HG02759 (cell line): ENCODE data around the gene ENGASE.
"Not testable (repeated sequence)": the region's sequence is repeated elsewhere in the genome, so short reads cannot be mapped to it uniquely, and the experiment has no call there.

Source experiments
- ATAC-seq: cut with Tn5 transposase; IDR thresholded peaks from one replicate; pipeline ENCODE4 v1.9.1; 2021; ENCODE audit warnings: mild to moderate bottlenecking, moderate library complexity; ENCODE audit not compliant: unreplicated experiment

Gene ENGASE

GRCh38 chr17:79052131-79052530 is 22.5 kb upstream of the ENGASE start:
- ATAC-seq, result no peak

DNA sequence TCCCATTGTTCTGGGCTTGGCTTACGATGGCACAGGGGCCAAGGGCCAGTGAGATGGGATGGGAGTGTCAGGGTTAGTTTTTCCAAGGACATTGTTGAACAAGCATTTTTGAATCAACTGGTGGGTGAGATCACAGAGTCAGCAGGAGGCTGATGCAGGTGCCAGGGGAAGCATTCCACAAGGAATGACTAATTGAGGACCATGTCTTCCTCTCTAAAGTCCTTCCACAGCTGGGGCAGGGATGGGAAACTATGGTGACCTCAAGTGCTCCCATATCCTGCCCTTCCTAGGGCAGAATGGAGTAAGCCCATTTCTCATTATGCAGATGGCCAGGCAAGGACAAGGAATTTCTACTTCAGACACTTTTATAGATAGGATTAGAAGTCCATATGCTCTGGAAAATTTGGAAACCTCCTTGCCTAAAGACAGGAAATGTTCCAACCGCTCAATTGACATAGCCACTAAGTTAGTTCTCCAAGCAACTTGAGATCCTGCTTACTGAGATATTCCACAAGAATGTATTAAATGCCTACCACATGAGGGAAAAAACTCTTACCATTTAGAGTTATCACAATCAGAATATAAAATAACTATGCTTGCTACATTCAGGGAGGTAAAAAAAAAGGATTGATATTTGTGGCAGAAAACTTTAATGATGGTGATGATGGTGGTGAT is 21.2 kb upstream of the ENGASE start:
- ATAC-seq, result no peak

DNA sequence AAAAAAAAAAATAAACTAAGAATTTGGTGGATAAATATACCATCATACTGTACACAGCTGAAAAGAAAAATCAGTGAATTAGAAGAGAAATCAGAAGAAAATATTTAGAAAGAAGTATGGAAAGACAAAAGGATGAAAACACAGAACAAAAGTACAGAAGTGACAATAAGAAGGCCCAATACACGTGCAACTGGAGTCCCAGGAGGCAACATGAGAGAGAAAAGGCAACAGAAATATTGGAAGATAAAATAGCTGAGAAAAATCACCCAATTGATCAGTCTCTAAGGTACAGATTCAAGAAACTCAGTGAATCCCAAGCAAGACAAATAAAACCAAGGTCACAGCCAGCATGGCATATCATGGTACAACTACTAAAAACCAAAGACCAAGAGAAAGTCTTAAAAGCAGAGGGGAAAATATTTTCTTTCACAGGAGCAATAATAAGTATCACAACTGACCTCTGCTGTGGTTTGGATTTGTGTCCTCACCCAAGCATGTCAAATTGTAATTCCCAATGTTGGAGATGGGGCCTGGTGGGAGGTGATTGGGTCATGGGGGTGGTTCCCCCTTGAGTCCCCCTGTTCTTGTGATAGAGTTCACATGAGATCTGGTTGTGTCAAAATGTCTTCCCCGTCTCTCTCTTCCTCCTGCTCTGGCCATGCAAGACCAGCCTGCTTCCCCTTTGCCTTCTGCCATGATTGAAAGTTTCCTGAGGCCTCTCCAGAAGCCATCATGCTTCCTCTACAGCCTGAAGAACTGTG is 20.2 kb upstream of the ENGASE start:
- no peak for ATAC-seq

DNA sequence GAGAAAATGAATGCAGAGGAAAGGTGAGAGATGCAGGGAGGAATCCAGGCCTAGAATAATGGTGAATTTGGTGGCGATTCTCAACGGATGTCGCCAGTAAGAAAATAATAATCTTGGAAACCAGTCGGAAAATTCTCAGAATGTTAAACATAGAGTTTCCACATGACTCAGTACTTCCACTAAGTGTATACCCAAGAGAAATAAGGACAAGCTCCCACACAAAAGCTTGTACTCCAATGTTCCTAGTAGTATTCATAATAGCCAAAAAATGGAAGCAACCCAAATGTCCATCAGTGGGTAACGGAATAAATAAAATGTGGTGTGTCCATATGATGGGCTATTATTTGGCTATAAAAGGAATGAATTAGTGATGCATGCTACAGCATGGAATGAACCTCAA is 19.4 kb upstream of the ENGASE start:
- ATAC-seq, result no peak

GRCh38 chr17:79057737-79058385 is 16.8 kb upstream of the ENGASE start:
- no peak for ATAC-seq

DNA sequence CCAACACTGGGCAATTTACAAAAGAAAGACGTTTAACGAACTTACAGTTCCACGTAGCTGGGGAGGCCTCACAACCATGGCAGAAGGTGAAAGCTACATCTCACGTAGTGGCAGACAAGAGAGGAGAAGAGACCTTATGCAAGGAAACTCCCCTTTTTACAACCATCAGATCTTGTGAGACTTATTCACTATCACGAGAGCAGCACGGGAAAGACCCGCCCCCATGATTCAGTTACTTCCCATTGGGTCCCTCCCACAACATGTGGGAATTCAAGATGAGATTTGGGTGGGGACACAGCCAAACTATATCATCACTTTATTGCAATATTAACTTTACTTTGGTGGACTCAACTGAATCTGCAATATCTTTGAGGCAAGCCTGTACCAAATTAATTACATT is 11.9 kb upstream of the ENGASE start:
- no peak for ATAC-seq

DNA sequence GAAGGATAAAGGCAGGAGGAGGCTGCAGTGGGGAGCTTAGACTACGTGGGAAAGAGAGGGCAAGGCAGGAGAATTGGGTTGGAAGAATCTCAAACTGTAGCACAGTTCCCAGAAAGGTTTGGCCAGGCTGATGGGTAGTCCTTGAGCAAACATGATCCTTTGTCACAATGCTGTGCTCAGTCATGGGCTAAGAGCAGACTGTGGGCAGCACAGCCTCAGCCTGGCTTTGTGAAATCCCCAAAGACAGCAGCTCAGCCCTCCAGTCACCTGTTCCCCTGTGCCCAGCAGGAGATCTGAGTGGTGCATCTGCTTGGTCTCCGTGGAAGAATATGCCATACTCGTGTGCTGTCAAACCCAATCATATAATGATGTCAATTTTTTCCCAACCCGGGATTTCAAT is 10.6 kb upstream of the ENGASE start:
- no peak for ATAC-seq

GRCh38 chr17:79065105-79065670 is 9.4 kb upstream of the ENGASE start:
- no peak for ATAC-seq

GRCh38 chr17:79066963-79067362 is 7.7 kb upstream of the ENGASE start:
- no peak for ATAC-seq

- no peak for ATAC-seq
Observed at GRCh38 chr17:79070266-79070880, 4.3 kb upstream of the ENGASE start.

DNA sequence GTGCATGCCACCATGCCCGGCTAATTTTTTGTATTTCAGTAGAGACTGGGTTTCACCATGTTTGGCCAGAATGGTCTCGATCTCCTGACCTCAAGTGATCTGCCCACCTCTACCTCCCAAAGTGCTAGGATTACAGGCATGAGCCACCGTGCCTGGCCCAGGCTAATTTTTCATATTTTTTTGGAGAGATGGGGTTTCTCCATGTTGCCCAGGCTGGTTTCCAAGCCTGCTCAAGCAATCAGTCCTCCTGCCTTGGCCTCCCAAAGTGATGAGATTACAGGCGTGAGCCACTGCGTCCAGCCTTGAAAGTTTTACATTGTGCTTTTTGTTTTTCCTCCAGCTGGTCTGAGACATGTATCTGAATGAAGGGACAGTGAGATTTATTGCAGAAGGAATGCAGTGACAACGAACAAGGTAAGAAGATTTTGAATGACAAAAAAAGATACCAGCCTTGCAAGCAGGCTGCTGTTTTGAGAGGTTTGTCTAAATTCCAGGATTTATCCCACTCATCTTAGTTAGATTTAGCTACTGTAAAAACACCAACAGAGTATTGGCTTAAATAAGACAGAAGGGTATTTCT is 3.4 kb upstream of the ENGASE start:
- ATAC-seq, result no peak

DNA sequence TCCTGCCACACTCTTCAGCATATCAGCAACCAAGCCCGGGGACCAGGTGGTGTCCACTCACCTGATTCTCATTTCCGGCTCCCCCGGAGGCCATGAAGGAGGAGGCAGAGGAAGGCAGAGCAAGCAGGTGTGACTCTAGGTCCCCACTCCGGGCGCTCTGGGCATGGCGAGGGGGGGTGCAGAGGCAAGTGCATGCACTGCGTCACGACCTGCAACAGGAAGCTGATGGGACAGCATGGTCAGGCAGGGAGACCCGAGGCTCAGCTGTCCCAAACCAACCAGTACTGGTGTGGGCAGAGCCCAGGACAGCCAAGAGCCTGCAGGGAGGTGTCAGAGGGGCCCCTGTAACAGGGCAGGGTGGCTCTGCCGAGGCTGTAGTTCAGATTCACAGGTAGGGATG is 2.1 kb upstream of the ENGASE start:
- ATAC-seq, result no peak

DNA sequence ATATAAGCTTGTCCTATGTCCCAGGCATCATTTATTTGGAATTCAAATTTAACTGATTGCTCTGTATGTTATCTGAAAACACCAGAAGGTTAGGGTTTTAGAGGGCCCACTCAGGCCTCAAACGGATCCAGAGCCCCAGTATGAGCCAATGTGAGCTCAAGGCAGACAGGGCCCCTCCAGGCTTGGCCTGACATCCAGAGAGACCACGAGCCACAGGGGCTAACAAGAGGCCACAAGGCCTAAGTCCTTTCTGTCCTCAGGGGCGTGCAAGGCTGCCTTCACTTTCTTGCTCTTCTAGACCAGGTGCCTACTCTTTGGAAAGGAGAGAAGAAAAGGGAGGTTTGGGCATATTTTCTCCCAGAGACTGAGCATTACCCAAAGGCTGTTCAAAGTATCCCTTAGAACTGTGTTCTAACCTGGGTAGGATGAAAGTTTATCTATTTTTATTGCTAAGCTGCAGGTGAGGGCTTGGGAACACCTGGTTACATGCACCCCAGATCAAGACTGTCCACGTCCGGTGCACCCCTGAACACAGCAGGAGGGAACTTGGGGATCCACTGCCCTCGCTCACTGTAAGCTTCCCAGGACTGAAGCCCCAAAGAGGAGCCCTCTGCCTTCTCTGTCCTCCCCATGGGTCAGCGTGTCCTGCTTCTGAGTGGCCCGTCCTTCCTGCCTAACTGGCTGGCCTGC is 1.5 kb upstream of the ENGASE start:
- no peak for ATAC-seq

DNA sequence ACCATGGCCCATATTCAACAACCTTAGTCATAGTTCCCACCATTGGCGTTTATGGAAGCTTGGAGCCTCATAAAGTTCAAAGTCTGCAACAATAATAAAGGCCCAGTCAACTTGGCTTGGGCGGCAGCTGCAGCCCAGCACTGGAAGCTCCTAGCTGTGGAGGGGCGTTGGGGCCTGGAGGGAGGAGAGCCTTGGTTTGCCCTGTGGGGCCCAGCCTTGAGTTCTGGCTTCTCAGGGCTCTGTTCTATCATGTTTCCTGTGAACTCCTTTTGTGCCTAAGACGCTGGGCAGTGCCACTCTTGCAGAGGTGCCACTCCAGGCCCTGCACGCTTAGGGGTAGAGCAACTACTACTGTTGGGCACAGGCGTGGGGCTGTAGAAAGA is 927 bp upstream of the ENGASE start:
- no peak for ATAC-seq

DNA sequence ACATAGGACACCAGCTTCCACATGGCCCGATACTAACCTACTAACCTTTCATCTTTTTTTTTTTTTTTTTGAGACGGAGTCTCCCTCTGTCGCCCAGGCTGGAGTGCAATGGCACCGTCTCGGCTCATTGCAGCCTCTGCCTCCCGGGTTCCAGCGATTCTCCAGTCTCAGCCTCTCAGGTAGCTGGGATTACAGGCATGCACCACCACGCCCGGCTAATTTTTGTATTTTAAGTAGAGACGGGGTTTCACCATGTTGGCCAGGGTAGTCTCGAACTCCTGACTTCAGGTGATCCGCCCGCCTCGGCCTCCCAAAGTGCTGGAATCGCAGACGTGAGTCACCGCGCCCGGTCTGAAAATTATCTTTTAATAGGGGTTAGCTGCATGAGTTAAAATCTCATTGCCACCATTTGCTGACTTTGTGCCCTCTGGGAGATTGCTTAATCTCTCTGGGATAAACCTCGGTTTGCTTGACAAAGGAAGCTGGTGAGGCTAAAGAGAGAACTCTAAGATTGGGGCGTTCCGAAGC is 439 bp upstream of the ENGASE start:
- not testable (repeated sequence) for ATAC-seq

DNA sequence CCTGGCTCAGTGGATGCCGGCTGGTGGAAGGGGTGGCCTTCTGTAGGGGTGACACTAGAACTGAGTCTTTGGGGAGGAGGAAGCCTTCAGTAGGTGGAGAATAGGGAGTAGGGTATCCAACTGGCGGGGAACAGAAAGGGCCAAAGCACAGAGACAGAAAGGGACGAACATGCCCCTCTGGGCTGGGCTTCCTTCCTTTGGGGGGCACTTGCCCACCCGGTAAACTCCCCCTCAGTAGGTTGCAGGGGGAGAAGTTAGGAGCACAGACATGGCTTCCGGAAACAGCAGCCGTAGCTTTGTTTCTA is 774 bp downstream of the ENGASE start:
- no peak for ATAC-seq

GRCh38 chr17:79075861-79076406 is 1.3 kb downstream of the ENGASE start:
- ATAC-seq, result no peak

GRCh38 chr17:79077587-79077986 is 3.0 kb downstream of the ENGASE start:
- no peak for ATAC-seq

GRCh38 chr17:79078476-79079190 is 4.0 kb downstream of the ENGASE start:
- ATAC-seq, result no peak
